ENCODE data around the gene SIGLEC11. TPM values are rescaled to one million over a fixed set of nuclear protein-coding genes. Genes with fewer than 3 reads are reported as not detected.

The SIGLEC11 gene
- total RNA-seq, 2 donors from 2014 or later = not detected

DNA sequence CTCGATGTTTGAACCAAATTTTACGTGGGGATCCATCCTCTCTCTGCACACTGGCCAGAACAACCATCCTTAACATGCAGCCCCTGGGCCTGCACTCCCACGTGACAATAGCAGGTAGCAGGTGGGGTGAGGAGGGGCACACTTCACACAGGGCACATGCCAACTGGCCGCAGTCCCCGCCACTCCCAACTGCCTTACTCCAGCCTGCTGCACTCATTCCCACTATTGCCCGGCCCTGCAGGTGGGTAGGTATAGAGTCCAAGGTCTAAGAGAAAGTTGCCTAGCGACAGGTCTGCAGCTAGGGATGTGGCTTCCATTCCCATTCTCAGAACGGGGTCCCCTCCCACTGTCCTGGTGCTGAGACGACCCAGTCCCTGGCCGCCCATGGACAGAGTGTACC lies 46.2 kb upstream of the SIGLEC11 start:
- Mint-ChIP-seq H3K27me3 (ENCODE audit: insufficient read depth) (no peaks in the 10 kb centered on the region), H3K9me3 (no peaks in the 10 kb centered on the region)

DNA sequence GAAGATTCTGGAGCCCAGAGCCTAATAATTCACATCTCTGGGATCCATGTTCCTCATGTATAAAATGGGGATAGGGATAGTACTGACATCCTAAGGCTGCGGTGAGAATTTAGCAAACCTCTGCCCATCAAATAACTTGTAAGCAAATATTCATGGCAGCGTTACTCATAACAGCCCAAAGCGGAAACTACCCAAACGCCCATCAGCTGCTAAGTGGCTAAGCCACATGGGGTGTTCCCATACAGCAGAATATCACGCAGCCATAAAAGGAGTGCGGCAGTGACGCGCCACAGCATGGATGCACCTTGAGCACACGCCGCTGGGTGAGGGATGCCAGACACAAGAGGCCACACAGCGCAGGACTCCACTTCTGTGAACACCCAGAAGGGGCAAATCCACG lies 44.5 kb upstream of the SIGLEC11 start:
- 95 to 96% methylated on average over 11 to 12 of the region's 12 CpGs for WGBS, 2 experiments (ENCODE audit: insufficient coverage in 1 of 2, insufficient read length in 1 of 2)

More for the DNA sequence above, 46.2 kb upstream of the SIGLEC11 start:
- Mint-ChIP-seq H3K4me3 (no peak overlapping the region), H3K4me1 (no peaks in the 10 kb centered on the region), H3K27ac (no peak overlapping the region), H3K36me3 (ENCODE audit: low read depth) (peaks cover 49% of the 10 kb centered on the region)
- no peak overlapping the region for H3K9ac ChIP-seq (ENCODE audit: extremely low read depth, low read length, poor library complexity, severe bottlenecking)
- no peak for DNase-seq
- H3K9me3 ChIP-seq (ENCODE audit: control insufficient read depth, low read length) = no peaks in the 10 kb centered on the region
- no peak overlapping the region for H3K27ac ChIP-seq (ENCODE audit: low read depth, low read length)
- no peak overlapping the region for H3K4me3 ChIP-seq (ENCODE audit: low read length)
- 96 to 100% methylated on average over 2 to 10 of the region's 10 CpGs for WGBS, 2 experiments (ENCODE audit: insufficient coverage in 1 of 2, insufficient read length in 1 of 2)
- peaks cover 33% of the 10 kb centered on the region for H3K36me3 ChIP-seq (ENCODE audit: control insufficient read depth, insufficient read depth, low read length)
- H3K27me3 ChIP-seq (ENCODE audit: control insufficient read depth, insufficient read depth, low read length, poor library complexity, severe bottlenecking) = no peaks in the 10 kb centered on the region
- TF ChIP-seq, protein P1, sequence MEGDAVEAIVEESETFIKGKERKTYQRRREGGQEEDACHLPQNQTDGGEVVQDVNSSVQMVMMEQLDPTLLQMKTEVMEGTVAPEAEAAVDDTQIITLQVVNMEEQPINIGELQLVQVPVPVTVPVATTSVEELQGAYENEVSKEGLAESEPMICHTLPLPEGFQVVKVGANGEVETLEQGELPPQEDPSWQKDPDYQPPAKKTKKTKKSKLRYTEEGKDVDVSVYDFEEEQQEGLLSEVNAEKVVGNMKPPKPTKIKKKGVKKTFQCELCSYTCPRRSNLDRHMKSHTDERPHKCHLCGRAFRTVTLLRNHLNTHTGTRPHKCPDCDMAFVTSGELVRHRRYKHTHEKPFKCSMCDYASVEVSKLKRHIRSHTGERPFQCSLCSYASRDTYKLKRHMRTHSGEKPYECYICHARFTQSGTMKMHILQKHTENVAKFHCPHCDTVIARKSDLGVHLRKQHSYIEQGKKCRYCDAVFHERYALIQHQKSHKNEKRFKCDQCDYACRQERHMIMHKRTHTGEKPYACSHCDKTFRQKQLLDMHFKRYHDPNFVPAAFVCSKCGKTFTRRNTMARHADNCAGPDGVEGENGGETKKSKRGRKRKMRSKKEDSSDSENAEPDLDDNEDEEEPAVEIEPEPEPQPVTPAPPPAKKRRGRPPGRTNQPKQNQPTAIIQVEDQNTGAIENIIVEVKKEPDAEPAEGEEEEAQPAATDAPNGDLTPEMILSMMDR (conservative IDR thresholded peaks at IDR 0.05) = no peak
- H3K4me1 ChIP-seq (ENCODE audit: control insufficient read depth, insufficient read depth, low read length) = no peaks in the 10 kb centered on the region

DNA sequence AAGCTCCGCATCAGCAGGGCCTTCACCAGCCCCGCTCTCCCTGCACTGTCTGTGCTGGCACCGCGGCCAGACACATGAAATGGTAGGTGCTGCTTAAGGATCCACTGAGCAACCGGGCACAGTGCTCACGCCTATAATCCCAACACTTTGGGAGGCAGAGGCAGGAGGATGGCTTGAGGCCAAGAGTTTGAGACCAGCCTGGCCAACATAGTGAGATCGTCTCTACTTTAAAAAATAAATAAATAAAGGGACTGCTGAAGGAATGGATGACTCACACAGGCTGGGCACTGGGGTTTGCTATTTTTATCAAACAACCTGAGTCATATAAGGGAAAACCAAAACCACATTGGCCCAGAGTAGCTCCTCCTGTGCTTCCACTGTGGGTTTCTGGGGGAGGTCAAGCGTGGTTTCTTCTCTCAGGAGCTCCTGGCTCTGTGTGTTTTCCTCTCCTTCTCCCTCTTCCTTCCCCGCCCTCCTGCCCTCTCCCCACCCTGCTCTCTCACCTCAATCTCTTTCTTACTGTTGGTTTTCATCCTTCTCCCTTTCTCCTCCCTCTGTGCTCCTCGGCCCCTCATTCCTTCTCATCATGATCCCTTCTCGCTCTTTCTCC lies 42.9 kb upstream of the SIGLEC11 start:
- H3K9ac ChIP-seq (ENCODE audit: extremely low read depth, low read length, poor library complexity, severe bottlenecking) = no peak overlapping the region
- Mint-ChIP-seq H3K27ac (no peak overlapping the region), H3K27me3 (ENCODE audit: insufficient read depth) (no peaks in the 10 kb centered on the region), H3K4me3 (no peak overlapping the region), H3K36me3 (ENCODE audit: low read depth) (peaks cover 58% of the 10 kb centered on the region), H3K4me1 (no peaks in the 10 kb centered on the region), H3K9me3 (no peaks in the 10 kb centered on the region)
- H3K27ac ChIP-seq (ENCODE audit: low read depth, low read length) = no peak overlapping the region
- TF ChIP-seq, protein P1 (conservative IDR thresholded peaks at IDR 0.05) = no peak
- no peak overlapping the region for H3K4me3 ChIP-seq (ENCODE audit: low read length)
- H3K27me3 ChIP-seq (ENCODE audit: control insufficient read depth, insufficient read depth, low read length, poor library complexity, severe bottlenecking) = no peaks in the 10 kb centered on the region
- H3K9me3 ChIP-seq (ENCODE audit: control insufficient read depth, low read length) = no peaks in the 10 kb centered on the region
- H3K4me1 ChIP-seq (ENCODE audit: control insufficient read depth, insufficient read depth, low read length) = no peaks in the 10 kb centered on the region
- H3K36me3 ChIP-seq (ENCODE audit: control insufficient read depth, insufficient read depth, low read length) = peaks cover 43% of the 10 kb centered on the region
- WGBS, 2 experiments (ENCODE audit: insufficient coverage in 1 of 2, insufficient read length in 1 of 2) = 87 to 91% methylated on average over 6 to 11 of the region's 11 CpGs
- no peak for DNase-seq

More for the DNA sequence above, 44.5 kb upstream of the SIGLEC11 start:
- peaks cover 40% of the 10 kb centered on the region for H3K36me3 ChIP-seq (ENCODE audit: control insufficient read depth, insufficient read depth, low read length)
- H3K9ac ChIP-seq (ENCODE audit: extremely low read depth, low read length, poor library complexity, severe bottlenecking) = no peak overlapping the region
- Mint-ChIP-seq H3K4me1 (no peaks in the 10 kb centered on the region), H3K27me3 (ENCODE audit: insufficient read depth) (no peaks in the 10 kb centered on the region), H3K9me3 (no peaks in the 10 kb centered on the region), H3K27ac (no peak overlapping the region), H3K36me3 (ENCODE audit: low read depth) (peaks cover 52% of the 10 kb centered on the region), H3K4me3 (no peak overlapping the region)
- H3K9me3 ChIP-seq (ENCODE audit: control insufficient read depth, low read length) = no peaks in the 10 kb centered on the region
- no peaks in the 10 kb centered on the region for H3K27me3 ChIP-seq (ENCODE audit: control insufficient read depth, insufficient read depth, low read length, poor library complexity, severe bottlenecking)
- H3K4me3 ChIP-seq (ENCODE audit: low read length) = no peak overlapping the region
- no peaks in the 10 kb centered on the region for H3K4me1 ChIP-seq (ENCODE audit: control insufficient read depth, insufficient read depth, low read length)
- TF ChIP-seq, protein P1 (conservative IDR thresholded peaks at IDR 0.05) = no peak
- no peak overlapping the region for H3K27ac ChIP-seq (ENCODE audit: low read depth, low read length)
- no peak for DNase-seq
